HFFc6 (cell line): ENCODE measurements around the gene COX5A. TPM values are rescaled to one million over a fixed set of nuclear protein-coding genes. Genes with fewer than 3 reads are reported as not detected.
"Not testable (repeated sequence)": the region's sequence is repeated elsewhere in the genome, so short reads cannot be mapped to it uniquely, and the experiment has no call there.

Experiments
- DNase-seq: peaks from one replicate; pipeline ENCODE4 v3.0.0-alpha.2; 2018
- H3K27ac Mint-ChIP-seq: 2 replicates; pipeline ENCODE4 v1.8.0; 2020; ENCODE audit warnings: mild to moderate bottlenecking, mixed read lengths
- H3K27me3 Mint-ChIP-seq: 2 replicates; pipeline ENCODE4 v1.8.0; 2021; ENCODE audit warnings: mild to moderate bottlenecking, moderate library complexity, mixed read lengths; ENCODE audit not compliant: insufficient read depth
- H3K36me3 Mint-ChIP-seq: 2 replicates; pipeline ENCODE4 v1.8.0; 2021; ENCODE audit warnings: low read depth, mixed read lengths
- H3K4me1 Mint-ChIP-seq: 2 replicates; pipeline ENCODE4 v1.8.0; 2020; ENCODE audit warnings: low read depth, mixed read lengths
- H3K4me3 Mint-ChIP-seq: 2 replicates; pipeline ENCODE4 v1.8.0; 2020; ENCODE audit warnings: mild to moderate bottlenecking, moderate library complexity, mixed read lengths
- H3K9me3 Mint-ChIP-seq: 2 replicates; pipeline ENCODE4 v1.8.0; 2020; ENCODE audit warnings: mild to moderate bottlenecking, mixed read lengths
- total RNA-seq, 6 experiments: library from RNA; stranded (reverse); fragmentation: NEBNext Ultra II Directional; extraction: Animal tissue kit (Norgen Biotek cat#: 25700); gene quantifications; 2 replicates in 1 of 6; 3 replicates in 5 of 6; pipeline ENCODE4 v1.2.3, GENCODE V29; 2021
- TF ChIP-seq, protein P1 (sequence below): fragments of 200-600 bp; sonication (generic); IDR thresholded peaks from 2 replicates; pipeline ENCODE4 v1.5.0; 2021; ENCODE audit warnings: antibody characterized with exemption, mild to moderate bottlenecking

Gene COX5A
- total RNA-seq, 6 experiments from 2014 or later, result 181 to 189 (median 186) TPM

DNA sequence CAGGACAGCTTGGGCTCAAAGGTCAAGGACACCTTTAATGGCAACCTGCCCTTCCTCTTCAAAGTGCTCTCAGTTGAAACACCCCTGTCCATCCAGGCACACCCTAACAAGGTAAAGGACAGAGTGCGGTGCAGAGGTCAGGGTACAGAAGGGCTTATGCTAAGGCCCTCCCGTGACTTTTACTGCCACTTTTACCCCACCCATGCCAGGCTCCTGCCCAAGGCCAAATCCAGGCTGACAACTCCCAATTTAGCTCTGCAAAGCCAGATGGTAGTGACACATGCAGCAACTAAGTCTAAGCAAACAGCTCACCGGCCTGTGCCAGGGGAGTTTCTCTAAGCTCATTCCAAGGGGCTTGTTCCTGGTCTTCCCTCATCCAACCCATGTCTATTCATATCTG, 46.4 kb downstream of the COX5A start:
- DNase-seq, result no peak
- Mint-ChIP-seq H3K27ac (no peak overlapping the region), H3K4me3 (no peak overlapping the region)

DNA sequence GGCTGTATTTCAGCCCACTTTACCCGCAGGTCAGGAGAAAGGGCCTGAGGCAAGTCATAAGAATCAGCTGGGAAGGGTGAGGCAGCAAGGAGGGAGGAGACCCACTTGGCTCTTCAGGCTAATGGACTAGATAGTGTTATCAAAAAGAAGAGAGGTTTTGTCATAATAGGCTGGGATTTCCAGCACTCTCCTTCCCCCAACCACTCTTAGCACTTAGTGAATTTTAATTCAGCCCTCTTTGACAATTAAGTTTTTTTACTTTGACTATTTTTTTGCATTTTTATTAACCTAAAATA, 47.3 kb downstream of the COX5A start:
- TF ChIP-seq, protein P1, sequence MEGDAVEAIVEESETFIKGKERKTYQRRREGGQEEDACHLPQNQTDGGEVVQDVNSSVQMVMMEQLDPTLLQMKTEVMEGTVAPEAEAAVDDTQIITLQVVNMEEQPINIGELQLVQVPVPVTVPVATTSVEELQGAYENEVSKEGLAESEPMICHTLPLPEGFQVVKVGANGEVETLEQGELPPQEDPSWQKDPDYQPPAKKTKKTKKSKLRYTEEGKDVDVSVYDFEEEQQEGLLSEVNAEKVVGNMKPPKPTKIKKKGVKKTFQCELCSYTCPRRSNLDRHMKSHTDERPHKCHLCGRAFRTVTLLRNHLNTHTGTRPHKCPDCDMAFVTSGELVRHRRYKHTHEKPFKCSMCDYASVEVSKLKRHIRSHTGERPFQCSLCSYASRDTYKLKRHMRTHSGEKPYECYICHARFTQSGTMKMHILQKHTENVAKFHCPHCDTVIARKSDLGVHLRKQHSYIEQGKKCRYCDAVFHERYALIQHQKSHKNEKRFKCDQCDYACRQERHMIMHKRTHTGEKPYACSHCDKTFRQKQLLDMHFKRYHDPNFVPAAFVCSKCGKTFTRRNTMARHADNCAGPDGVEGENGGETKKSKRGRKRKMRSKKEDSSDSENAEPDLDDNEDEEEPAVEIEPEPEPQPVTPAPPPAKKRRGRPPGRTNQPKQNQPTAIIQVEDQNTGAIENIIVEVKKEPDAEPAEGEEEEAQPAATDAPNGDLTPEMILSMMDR, result no peak
- H3K4me3 Mint-ChIP-seq, result peak overlapping the region; percentile 91
- H3K4me1 Mint-ChIP-seq, result peaks cover 28% of the 10 kb centered on the region
- peaks cover 2% of the 10 kb centered on the region; the same call in 1 of the 2 replicates for H3K27me3 Mint-ChIP-seq
- peaks cover 13% of the 10 kb centered on the region; the same call in 1 of the 2 replicates for H3K36me3 Mint-ChIP-seq
- no peak for DNase-seq
- peak overlapping the region; percentile 69 for H3K27ac Mint-ChIP-seq
- H3K9me3 Mint-ChIP-seq, result no peaks in the 10 kb centered on the region

More for the DNA sequence above, 46.4 kb downstream of the COX5A start:
- H3K9me3 Mint-ChIP-seq, result no peaks in the 10 kb centered on the region
- H3K27me3 Mint-ChIP-seq, result peaks cover 2% of the 10 kb centered on the region; the same call in 1 of the 2 replicates
- TF ChIP-seq, protein P1, result no peak
- peaks cover 13% of the 10 kb centered on the region; the same call in 1 of the 2 replicates for H3K36me3 Mint-ChIP-seq
- peaks cover 28% of the 10 kb centered on the region for H3K4me1 Mint-ChIP-seq

DNA sequence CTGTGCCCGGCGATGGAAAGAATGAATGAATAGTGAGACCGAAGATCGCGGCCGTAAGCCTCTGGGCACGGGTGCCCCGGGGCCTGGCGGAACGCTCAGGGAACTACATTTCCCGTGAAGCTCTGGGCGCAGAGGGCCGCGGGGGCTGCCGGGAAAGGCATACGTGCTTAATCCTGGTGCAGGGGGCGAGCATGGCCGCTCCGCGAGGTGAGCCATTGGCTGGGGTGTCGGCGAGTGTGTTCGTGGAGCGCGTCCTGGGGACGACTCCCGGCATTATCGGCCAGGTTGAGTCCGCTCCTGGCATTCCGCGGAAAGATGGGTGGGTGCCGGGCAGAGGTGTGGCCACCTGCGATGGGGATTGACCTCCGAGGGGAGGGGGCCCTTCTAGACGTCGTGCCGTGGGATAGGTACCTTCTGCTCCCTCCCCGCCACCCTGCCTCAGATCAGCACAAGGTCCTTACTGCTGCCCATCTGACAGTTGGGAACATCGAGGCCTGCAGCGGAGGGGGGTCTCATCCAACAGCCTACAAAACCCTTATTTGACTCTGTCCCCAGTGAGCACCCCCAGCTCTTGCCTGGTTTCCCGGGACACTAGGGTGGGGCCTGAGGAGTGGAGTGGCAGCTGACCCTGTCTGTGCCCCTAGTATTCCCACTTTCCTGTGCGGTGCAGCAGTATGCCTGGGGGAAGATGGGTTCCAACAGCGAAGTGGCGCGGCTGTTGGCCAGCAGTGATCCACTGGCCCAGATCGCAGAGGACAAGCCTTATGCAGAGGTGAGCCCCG, 47.8 kb downstream of the COX5A start, which contains the start of gene MPI:
Gene MPI, plus strand, starts transcription at position 160 of the 782 bp plus-strand sequence. Its CDS starts 32 bp downstream, at position 192.
- peaks cover 2% of the 10 kb centered on the region; the same call in 1 of the 2 replicates for H3K27me3 Mint-ChIP-seq
- H3K27ac Mint-ChIP-seq, result peak within 1 kb of the TSS; percentile 69
- peaks cover 29% of the 10 kb centered on the region for H3K4me1 Mint-ChIP-seq
- no peaks in the 10 kb centered on the region for H3K9me3 Mint-ChIP-seq
- H3K4me3 Mint-ChIP-seq, result peak within 1 kb of the TSS; percentile 91
- TF ChIP-seq, protein P1, result no peak; the same call in 1 of the 2 replicates
- DNase-seq, result peak; percentile 72
- peaks cover 13% of the 10 kb centered on the region; the same call in 1 of the 2 replicates for H3K36me3 Mint-ChIP-seq

DNA sequence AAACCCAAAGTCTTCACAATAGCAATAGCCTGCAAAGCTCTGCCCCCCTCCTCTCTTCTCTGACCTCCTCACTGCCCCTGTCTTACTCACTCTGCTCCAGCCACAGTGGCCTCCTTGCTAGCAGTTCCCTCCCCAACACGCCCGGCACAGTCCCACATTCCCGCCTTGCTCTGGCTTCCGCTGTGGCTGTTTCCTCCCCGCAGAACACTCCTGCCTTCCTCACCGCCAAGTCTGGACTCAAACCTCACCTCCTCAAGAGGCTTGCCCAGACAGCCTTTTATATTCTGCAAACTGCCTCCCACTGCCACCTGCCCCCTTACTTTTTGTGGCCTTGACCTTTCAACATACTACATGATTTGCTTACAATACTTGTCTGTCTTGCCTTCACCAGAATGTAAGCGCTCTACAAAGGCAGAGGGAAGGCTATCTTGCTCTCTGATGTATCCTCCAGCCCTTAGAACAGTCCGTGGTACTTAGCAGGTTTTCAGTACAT, 48.4 kb downstream of the COX5A start:
- H3K36me3 Mint-ChIP-seq, result peaks cover 13% of the 10 kb centered on the region; the same call in 1 of the 2 replicates
- peaks cover 2% of the 10 kb centered on the region; the same call in 1 of the 2 replicates for H3K27me3 Mint-ChIP-seq
- H3K27ac Mint-ChIP-seq, result peak overlapping the region; percentile 69
- peaks cover 36% of the 10 kb centered on the region for H3K4me1 Mint-ChIP-seq
- TF ChIP-seq, protein P1, result peak; percentile 40; the same call in 1 of the 2 replicates
- H3K4me3 Mint-ChIP-seq, result peak overlapping the region; percentile 91
- peak; percentile 31 for DNase-seq
- no peaks in the 10 kb centered on the region for H3K9me3 Mint-ChIP-seq

DNA sequence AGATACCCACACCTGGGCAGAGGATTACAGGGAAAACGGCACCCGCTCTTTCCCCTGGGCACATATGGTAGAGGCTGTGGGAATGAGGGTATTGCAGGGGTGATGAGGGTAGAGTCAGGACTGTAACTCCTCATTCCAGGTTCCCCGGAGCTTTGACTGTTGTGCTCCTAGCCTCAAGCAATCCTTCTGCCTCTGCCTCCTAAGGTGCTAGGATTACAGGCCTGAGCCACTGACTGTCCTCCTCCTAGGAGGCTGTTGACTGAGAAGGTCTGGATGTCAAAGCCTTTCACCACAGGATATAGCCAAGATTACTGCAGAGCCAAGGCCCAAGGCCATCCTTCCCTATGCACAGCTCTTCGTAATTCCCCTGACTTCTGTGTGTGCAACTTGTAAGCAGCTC, 49.2 kb downstream of the COX5A start:
- no peak overlapping the region for H3K27ac Mint-ChIP-seq
- DNase-seq, result no peak
- H3K4me1 Mint-ChIP-seq, result peaks cover 40% of the 10 kb centered on the region
- TF ChIP-seq, protein P1, result no peak
- H3K36me3 Mint-ChIP-seq, result peaks cover 11% of the 10 kb centered on the region; the same call in 1 of the 2 replicates
- H3K27me3 Mint-ChIP-seq, result peaks cover 2% of the 10 kb centered on the region; the same call in 1 of the 2 replicates
- H3K9me3 Mint-ChIP-seq, result no peaks in the 10 kb centered on the region
- no peak overlapping the region for H3K4me3 Mint-ChIP-seq

DNA sequence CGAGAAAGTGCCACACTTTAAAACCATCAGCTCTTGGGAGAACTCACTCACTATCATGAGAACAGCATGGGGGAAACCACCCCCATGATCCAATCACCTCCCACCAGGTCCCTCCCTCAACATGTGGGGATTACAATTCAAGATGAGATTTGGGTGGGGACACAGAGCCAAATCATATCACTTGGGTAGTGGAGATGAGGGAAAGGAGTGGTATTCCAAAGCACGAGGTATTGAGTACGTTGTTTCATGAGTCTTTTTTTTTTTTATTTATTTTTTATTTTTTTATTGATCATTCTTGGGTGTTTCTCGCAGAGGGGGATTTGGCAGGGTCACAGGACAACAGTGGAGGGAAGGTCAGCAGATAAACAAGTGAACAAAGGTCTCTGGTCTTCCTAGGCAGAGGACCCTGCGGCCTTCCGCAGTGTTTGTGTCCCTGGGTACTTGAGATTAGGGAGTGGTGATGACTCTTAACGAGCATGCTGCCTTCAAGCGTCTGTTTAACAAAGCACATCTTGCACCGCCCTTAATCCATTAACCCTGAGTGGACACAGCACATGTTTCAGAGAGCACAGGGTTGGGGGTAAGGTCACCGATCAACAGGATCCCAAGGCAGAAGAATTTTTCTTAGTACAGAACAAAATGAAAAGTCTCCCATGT, 50.2 kb downstream of the COX5A start:
- H3K27ac Mint-ChIP-seq, H3K36me3 Mint-ChIP-seq, DNase-seq, H3K4me3 Mint-ChIP-seq, H3K27me3 Mint-ChIP-seq, H3K9me3 Mint-ChIP-seq: not testable (repeated sequence)
- H3K4me1 Mint-ChIP-seq, result peaks cover 39% of the 10 kb centered on the region
